H1 (cell line): Measurements from ENCODE around the gene VWCE. TPM values are rescaled to one million over a fixed set of nuclear protein-coding genes. Genes with fewer than 3 reads are reported as not detected.

Source experiments
- CTCF ChIA-PET: fragments of 300-600 bp; sonication (Branson Sonifier 250); formaldehyde crosslinking; loops from one replicate; lab custom pipeline; 2021; ENCODE audit not compliant: partially characterized antibody; lab: Charles Lee
- POLR2A ChIA-PET: fragments of 300-600 bp; sonication (Branson Sonifier 250); formaldehyde crosslinking; loops from one replicate; lab custom pipeline; 2021; ENCODE audit warnings: inconsistent platforms; ENCODE audit not compliant: partially characterized antibody; lab: Charles Lee
- DNase-seq, 2 experiments: peaks; one replicate each; pipeline versions ENCODE4 v3.0.0 to v3.0.0-alpha.2; 2010 to 2022; ENCODE audit warnings: low spot score in 2 of 2, low read depth in 1 of 2, mixed read lengths in 1 of 2
- FAIRE-seq: peaks from 2 replicates; lab custom pipeline; 2011; peaks lifted over from hg19 to GRCh38; lab: Jason Lieb, UNC
- H2AFZ ChIP-seq: 2 replicates; pipeline ENCODE4 v1.8.1; 2012; ENCODE audit warnings: low read length, inconsistent platforms
- H2AK5ac ChIP-seq: 2 replicates; pipeline ENCODE4 v1.6.1; 2013; ENCODE audit warnings: low read depth, low read length
- H2BK120ac ChIP-seq: replicated peaks from 2 replicates; pipeline ENCODE3; 2013; ENCODE audit warnings: low read depth, low read length, inconsistent platforms
- H2BK12ac ChIP-seq: 2 replicates; pipeline ENCODE4 v1.6.1; 2013; ENCODE audit warnings: low read depth, low read length
- H2BK15ac ChIP-seq: 2 replicates; pipeline ENCODE4 v1.6.1; 2013; ENCODE audit warnings: low read length
- H2BK20ac ChIP-seq: 2 replicates; pipeline ENCODE4 v1.6.1; 2013; ENCODE audit warnings: low read length
- H2BK5ac ChIP-seq: 2 replicates; pipeline ENCODE4 v1.6.1; 2013; ENCODE audit warnings: low read depth, low read length
- H3K14ac ChIP-seq: 2 replicates; pipeline ENCODE4 v1.6.1; 2013; ENCODE audit warnings: inconsistent platforms; ENCODE audit not compliant: insufficient read length
- H3K18ac ChIP-seq: 2 replicates; pipeline ENCODE4 v1.6.1; 2013; ENCODE audit warnings: low read length; ENCODE audit errors: extremely low read depth
- H3K23ac ChIP-seq: 2 replicates; pipeline ENCODE4 v1.6.1; 2013; ENCODE audit warnings: inconsistent platforms; ENCODE audit not compliant: insufficient read length
- H3K23me2 ChIP-seq: 2 replicates; pipeline ENCODE4 v1.6.1; 2013; ENCODE audit warnings: low read depth, low read length
- H3K27ac ChIP-seq: 2 replicates; pipeline ENCODE4 v1.6.1; 2011; ENCODE audit warnings: low read depth, low read length, inconsistent platforms
- H3K27me3 ChIP-seq, 4 experiments: replicated peaks in 1 of 4; 1 replicate in 1 of 4; 2 replicates in 3 of 4; pipeline versions ENCODE4 v1.6.1 to v1.8.1; 2011 to 2013; ENCODE audit warnings: low read length in 3 of 4, mild to moderate bottlenecking in 3 of 4, inconsistent platforms in 2 of 4, mixed read lengths in 2 of 4, moderate library complexity in 1 of 4; ENCODE audit not compliant: control insufficient read depth in 3 of 4, insufficient read depth in 3 of 4; ENCODE audit errors: extremely low read depth in 1 of 4
- H3K36me3 ChIP-seq, 4 experiments: 2 replicates each; pipeline versions ENCODE4 v1.6.1 to v1.8.1; 2011 to 2013; ENCODE audit warnings: mild to moderate bottlenecking in 4 of 4, low read length in 3 of 4, moderate library complexity in 2 of 4, control low read depth in 1 of 4, inconsistent platforms in 1 of 4; ENCODE audit not compliant: insufficient read depth in 4 of 4, control insufficient read depth in 2 of 4
- H3K4ac ChIP-seq: replicated peaks from 2 replicates; pipeline ENCODE3; 2013; ENCODE audit warnings: low read length, low read depth, mixed read lengths, inconsistent platforms; ENCODE audit not compliant: insufficient read length
- H3K4me1 ChIP-seq, 4 experiments: replicated peaks in 1 of 4; 1 replicate in 1 of 4; 2 replicates in 3 of 4; pipeline versions ENCODE4 v1.6.1 to v1.8.1; 2011 to 2013; ENCODE audit warnings: low read length in 3 of 4, inconsistent platforms in 2 of 4, mixed read lengths in 1 of 4; ENCODE audit not compliant: insufficient read depth in 4 of 4, control insufficient read depth in 3 of 4
- H3K4me2 ChIP-seq, 2 experiments: 2 replicates each; pipeline versions ENCODE4 v1.6.1 to v1.8.1; 2011 to 2013; ENCODE audit warnings: low read depth in 2 of 2, low read length in 2 of 2, control low read depth in 1 of 2, inconsistent platforms in 1 of 2, mild to moderate bottlenecking in 1 of 2; ENCODE audit not compliant: insufficient read depth in 1 of 2
- H3K4me3 ChIP-seq, 4 experiments: fragments of 200-600, 300-600 bp in 1 of 4; sonication (generic), shearing (Covaris generic), sonication (Bioruptor Twin) in 1 of 4; 2 replicates each; pipeline versions ENCODE4 v1.5.1 to v1.8.1; 2011 to 2016; ENCODE audit warnings: low read length in 4 of 4, low read depth in 3 of 4, control low read depth in 2 of 4, inconsistent platforms in 2 of 4, mild to moderate bottlenecking in 2 of 4, mixed read lengths in 1 of 4, moderate library complexity in 1 of 4; ENCODE audit not compliant: insufficient read depth in 2 of 4; ENCODE audit errors: extremely low read depth in 1 of 4
- H3K56ac ChIP-seq: replicated peaks from 2 replicates; pipeline ENCODE3; 2013; ENCODE audit warnings: low read depth, mild to moderate bottlenecking, mixed read lengths, low read length, inconsistent platforms; ENCODE audit not compliant: insufficient read length
- H3K79me1 ChIP-seq: 2 replicates; pipeline ENCODE4 v1.6.1; 2013; ENCODE audit warnings: low read depth, low read length, control low read depth
- H3K79me2 ChIP-seq, 2 experiments: 2 replicates each; pipeline versions ENCODE4 v1.6.1 to v1.8.1; 2012 to 2013; ENCODE audit warnings: low read length in 2 of 2, mild to moderate bottlenecking in 2 of 2, inconsistent platforms in 1 of 2; ENCODE audit not compliant: insufficient read depth in 2 of 2, control insufficient read depth in 1 of 2
- H3K9ac ChIP-seq, 4 experiments: replicated peaks in 1 of 4; 1 replicate in 1 of 4; 2 replicates in 3 of 4; pipeline versions ENCODE4 v1.6.1 to v1.8.1; 2011 to 2013; ENCODE audit warnings: low read depth in 3 of 4, low read length in 3 of 4, control low read depth in 2 of 4, mild to moderate bottlenecking in 2 of 4, moderate library complexity in 2 of 4, inconsistent platforms in 1 of 4; ENCODE audit errors: extremely low read depth in 1 of 4
- H3K9me3 ChIP-seq, 2 experiments: 2 replicates each; pipeline versions ENCODE4 v1.6.1 to v1.8.1; 2012 to 2013; ENCODE audit warnings: mild to moderate bottlenecking in 2 of 2, moderate library complexity in 2 of 2, control low read depth in 1 of 2, inconsistent platforms in 1 of 2, low read depth in 1 of 2, low read length in 1 of 2, mixed read lengths in 1 of 2; ENCODE audit not compliant: insufficient read depth in 2 of 2
- H4K20me1 ChIP-seq, 2 experiments: replicated peaks in 1 of 2; 2 replicates each; pipeline versions ENCODE3 to v1.8.1; 2011 to 2013; ENCODE audit warnings: inconsistent platforms in 2 of 2, low read length in 2 of 2, mild to moderate bottlenecking in 1 of 2; ENCODE audit not compliant: insufficient read depth in 2 of 2, control insufficient read depth in 1 of 2
- H4K5ac ChIP-seq: 2 replicates; pipeline ENCODE4 v1.6.1; 2013; ENCODE audit warnings: low read length, low read depth, mixed read lengths, inconsistent platforms; ENCODE audit not compliant: insufficient read length
- H4K8ac ChIP-seq: 2 replicates; pipeline ENCODE4 v1.8.0; 2013; ENCODE audit warnings: mild to moderate bottlenecking, moderate library complexity, low read length, inconsistent platforms; ENCODE audit not compliant: insufficient read depth; ENCODE audit errors: extremely low read depth
- H4K91ac ChIP-seq: replicated peaks from 2 replicates; pipeline ENCODE3; 2013; ENCODE audit warnings: low read length, mixed read lengths, inconsistent platforms; ENCODE audit not compliant: insufficient read length
- CBX8 ChIP-seq: fragments of 300-800, 300-1000 bp; sonication (generic); IDR thresholded peaks from 2 replicates; pipeline ENCODE4 v1.7.1; 2016; ENCODE audit warnings: low read depth, low read length, borderline replicate concordance
- CTBP2 ChIP-seq: IDR thresholded peaks from 2 replicates; pipeline ENCODE4 v1.7.0; 2011; ENCODE audit warnings: borderline replicate concordance, mild to moderate bottlenecking, moderate library complexity, mixed read lengths, low read length; ENCODE audit not compliant: insufficient read depth, insufficient read length
- CTCF ChIP-seq, 3 experiments: IDR thresholded peaks; 1 replicate in 2 of 3; 2 replicates in 1 of 3; pipeline versions ENCODE4 v1.5.1 to v1.6.1; 2011; ENCODE audit warnings: low read length in 3 of 3, mild to moderate bottlenecking in 3 of 3, inconsistent platforms in 2 of 3, low read depth in 1 of 3, moderate library complexity in 1 of 3; ENCODE audit not compliant: insufficient read depth in 1 of 3; ENCODE audit errors: control extremely low read depth in 1 of 3
- GTF2F1 ChIP-seq: IDR thresholded peaks from 2 replicates; pipeline ENCODE4 v1.6.1; 2012; ENCODE audit warnings: low read depth, low read length, improper control_type of control experiment, borderline replicate concordance
- NANOG ChIP-seq: IDR thresholded peaks from 2 replicates; pipeline ENCODE4 v1.6.1; 2011; ENCODE audit warnings: low read length, low read depth, mild to moderate bottlenecking, inconsistent platforms; ENCODE audit not compliant: insufficient read depth, poor library complexity, severe bottlenecking
- PHF8 ChIP-seq: fragments of 200-600 bp; sonication (generic); conservative IDR thresholded peaks from 2 replicates; pipeline ENCODE4 v1.7.1; 2012; ENCODE audit warnings: low read depth, mild to moderate bottlenecking, inconsistent platforms, low read length, moderate library complexity
- POLR2A ChIP-seq, 2 experiments: IDR thresholded peaks; 1 replicate in 1 of 2; 2 replicates in 1 of 2; pipeline ENCODE4 v1.6.1; 2011; ENCODE audit warnings: low read depth in 2 of 2, low read length in 2 of 2, mild to moderate bottlenecking in 2 of 2; ENCODE audit errors: control extremely low read depth in 1 of 2
- SIN3A ChIP-seq, 2 experiments: IDR thresholded peaks in 1 of 2; conservative IDR thresholded peaks in 1 of 2; 2 replicates each; pipeline ENCODE4 v1.6.1; 2011 to 2012; ENCODE audit warnings: low read length in 2 of 2, improper control_type of control experiment in 1 of 2, low read depth in 1 of 2, mild to moderate bottlenecking in 1 of 2
- YY1 ChIP-seq: IDR thresholded peaks from 2 replicates; pipeline ENCODE4 v1.6.1; 2011; ENCODE audit warnings: low read depth, mild to moderate bottlenecking, low read length
- WGBS, 2 experiments: shearing (Covaris generic) in 1 of 2; methylation state at CpG; one replicate each; pipeline versions ENCODE4 v1.1.6 to v1.1.7; 2013 to 2015; ENCODE audit warnings: low lambda C conversion rate in 2 of 2, mixed read lengths in 2 of 2, inconsistent platforms in 1 of 2, low coverage in 1 of 2, missing lambda C conversion rate in 1 of 2; ENCODE audit not compliant: insufficient replicate concordance in 2 of 2, insufficient coverage in 1 of 2, insufficient read length in 1 of 2; ENCODE audit errors: extremely low coverage in 1 of 2, missing lambda C conversion rate in 1 of 2; 5-methylcytosine and 5-hydroxymethylcytosine counted together
- polyA plus RNA-seq, 7 experiments: library from polyadenylated mRNA; depleted of rRNA in 3 of 7; stranded (reverse) in 5 of 7; unstranded in 2 of 7; fragments of >200 nt in 5 of 7; fragments of 200-250 nt in 2 of 7; gene quantifications; 1 replicate in 5 of 7; 2 replicates in 1 of 7; 4 replicates in 1 of 7; pipeline versions ENCODE4 v1.2.1 to v1.2.3, GENCODE V29; 2011 to 2013; ENCODE audit warnings: missing spikeins in 2 of 7, mixed read lengths in 2 of 7
- total RNA-seq: library from RNA; stranded (reverse); fragmentation: NEBNext Ultra II Directional; extraction: Animal tissue kit (Norgen Biotek cat#: 25700); gene quantifications from 2 replicates; pipeline ENCODE4 v1.2.1, GENCODE V29; 2021

VWCE gene
- total and polyA plus RNA-seq, 2 of the 8 experiments (the other 6 are each of a cell fraction or from before 2014, with no cell fraction given): 9.5 to 12.3 TPM

GRCh38 chr11:61335355-61335710 is 40.2 kb upstream of the VWCE start:
- Histone ChIP-seq H3K23me2 (peaks cover 9% of the 10 kb centered on the region; the same call in 1 of the 2 replicates), H4K5ac (no peak overlapping the region), H2BK5ac (0 out of 2 replicates have a peak overlapping the region, but pooled peaks have one; percentile 32), H3K4me3 (no peak overlapping the region), H3K79me1 (peaks cover 6% of the 10 kb centered on the region; the same call in 1 of the 2 replicates), H3K14ac (no peak overlapping the region), H4K8ac (0 out of 2 replicates have a peak overlapping the region, but pooled peaks have one; percentile 7), H3K27ac (no peak overlapping the region), H2BK20ac (no peak overlapping the region), H2BK12ac (peak overlapping the region; percentile 72; the same call in 1 of the 2 replicates), H4K91ac (no peak overlapping the region), H3K9ac (no peak overlapping the region), H2AK5ac (no peak overlapping the region), H3K9me3 (no peaks in the 10 kb centered on the region), H3K18ac (no peak overlapping the region), H2BK15ac (peak overlapping the region; percentile 20; the same call in 1 of the 2 replicates), H2BK120ac (no peak overlapping the region), H3K4me2 (0 out of 4 replicates have a peak overlapping the region, but pooled peaks of 1 of the 2 experiments have one; percentile 23), H3K36me3 (peaks cover 0 to 8% (median 2%) of the 10 kb centered on the region in 4 experiments; a peak in 2 of 8 replicates), H3K27me3 (no peaks in the 10 kb centered on the region), H3K4me1 (peaks cover 5 to 14% (median 9%) of the 10 kb centered on the region in 4 experiments), H3K4ac (no peak overlapping the region), H3K23ac (no peak overlapping the region), H3K79me2 (peaks cover 18 to 30% of the 10 kb centered on the region in 2 experiments), H4K20me1 (peaks cover 0 to 3% of the 10 kb centered on the region in 2 experiments), H3K56ac (no peak overlapping the region), H2AFZ (no peak overlapping the region)
- TF ChIP-seq CTCF (IDR thresholded peaks at IDR 0.05; ENCODE audit: control extremely low read depth in 1 of 3, insufficient read depth in 1 of 3, low read depth in 1 of 3, low read length in 3 of 3) (no peak), POLR2A (IDR thresholded peaks at IDR 0.05; ENCODE audit: control extremely low read depth in 1 of 2, low read depth in 2 of 2, low read length in 2 of 2) (no peak), SIN3A (conservative IDR thresholded peaks at IDR 0.05 in 1 of 2, IDR thresholded peaks at IDR 0.05 in 1 of 2; ENCODE audit: low read depth in 1 of 2, low read length in 2 of 2) (no peak), CBX8 (no peak), PHF8 (no peak), YY1 (no peak), CTBP2 (no peak), GTF2F1 (no peak), NANOG (no peak)
- WGBS, 2 experiments: 77% methylated on average over 1 of the region's 1 CpG; no CpG with 5 or more reads in 1 of the 2 experiments
- POLR2A ChIA-PET: interaction anchor here (1.2 to 39.7 kb wide), 7 partner anchors 12 to 75 kb away, joined by 3 to 1106 read pairs (median 7); partner anchors contain the start of genes CYB561A3, TMEM138 and TMEM216
- CTCF ChIA-PET: interaction anchor here (0.9 to 10.1 kb wide), 19 partner anchors 11 to 303 kb away, joined by 3 to 290 read pairs (median 5); partner anchors contain the start of genes CYB561A3, TMEM138 and TMEM216
- DNase-seq (no peak), FAIRE-seq (no peak)
